Fibroblast of lung (primary cell): ENCODE data around the gene SLC20A1. TPM values are rescaled to one million over a fixed set of nuclear protein-coding genes. Genes with fewer than 3 reads are reported as not detected.

Experiments used
- DNase-seq, 2 donors: peaks; one replicate each; pipeline versions ENCODE4 v3.0.0 to v3.0.0-alpha.2; 2010; ENCODE audit warnings: low read depth in 2 of 2
- H2AFZ ChIP-seq: 2 replicates; pipeline ENCODE4 v1.5.1; 2012; ENCODE audit warnings: low read length, control low read depth, inconsistent platforms
- H3K27ac ChIP-seq: 2 replicates; pipeline ENCODE4 v1.5.1; 2011; ENCODE audit warnings: low read length, control low read depth; ENCODE audit not compliant: insufficient read depth
- H3K27me3 ChIP-seq: 2 replicates; pipeline ENCODE4 v1.5.1; 2011; ENCODE audit warnings: mild to moderate bottlenecking, low read length; ENCODE audit not compliant: control insufficient read depth, insufficient read depth
- H3K36me3 ChIP-seq: 2 replicates; pipeline ENCODE4 v1.5.1; 2011; ENCODE audit warnings: low read length; ENCODE audit not compliant: control insufficient read depth, insufficient read depth
- H3K4me1 ChIP-seq: 2 replicates; pipeline ENCODE4 v1.5.1; 2011; ENCODE audit warnings: low read length; ENCODE audit not compliant: control insufficient read depth, insufficient read depth; ENCODE audit errors: extremely low read depth
- H3K4me2 ChIP-seq: 2 replicates; pipeline ENCODE4 v1.5.1; 2011; ENCODE audit warnings: low read length, control low read depth; ENCODE audit not compliant: insufficient read depth; ENCODE audit errors: extremely low read depth
- H3K4me3 ChIP-seq, 4 experiments: fragments of 200-600 bp in 1 of 4; sonication (generic) in 1 of 4; replicated peaks in 1 of 4; 2 replicates each; pipeline ENCODE4 v1.5.1; 2011 to 2016; ENCODE audit warnings: low read length in 4 of 4, low read depth in 3 of 4, mild to moderate bottlenecking in 3 of 4, control low read depth in 2 of 4, inconsistent platforms in 1 of 4, mixed read lengths in 1 of 4; ENCODE audit not compliant: insufficient read depth in 1 of 4; ENCODE audit errors: control extremely low read depth in 1 of 4
- H3K79me2 ChIP-seq: 2 replicates; pipeline ENCODE4 v1.5.1; 2012; ENCODE audit warnings: mild to moderate bottlenecking, low read length, inconsistent platforms; ENCODE audit not compliant: control insufficient read depth, insufficient read depth
- H3K9ac ChIP-seq: 2 replicates; pipeline ENCODE4 v1.5.1; 2011; ENCODE audit warnings: mild to moderate bottlenecking, low read length, control low read depth; ENCODE audit not compliant: insufficient read depth
- H3K9me3 ChIP-seq: 2 replicates; pipeline ENCODE4 v1.5.1; 2012; ENCODE audit warnings: low read depth, low read length; ENCODE audit not compliant: control insufficient read depth, insufficient read depth
- H4K20me1 ChIP-seq: 2 replicates; pipeline ENCODE4 v1.5.1; 2011; ENCODE audit warnings: low read length; ENCODE audit not compliant: control insufficient read depth, insufficient read depth; ENCODE audit errors: extremely low read depth
- EZH2 ChIP-seq: IDR thresholded peaks from 2 replicates; pipeline ENCODE4 v1.5.1; 2012; ENCODE audit warnings: low read length, control low read depth, mild to moderate bottlenecking; ENCODE audit errors: missing control alignments
- polyA plus RNA-seq, 2 donors: library from polyadenylated mRNA; depleted of rRNA in 1 of 2; stranded (reverse) in 1 of 2; unstranded in 1 of 2; fragments of >200 nt; gene quantifications; 2 replicates each; pipeline ENCODE4 v1.2.1, GENCODE V29; 2011 to 2012; ENCODE audit warnings: missing spikeins in 1 of 2
- total RNA-seq: library from RNA; depleted of rRNA; stranded (reverse); fragments of >200 nt; gene quantifications from 2 replicates; pipeline ENCODE4 v1.2.1, GENCODE V29; 2014
- TF ChIP-seq, protein P1 (sequence below), 2 donors: IDR thresholded peaks in 1 of 2; conservative IDR thresholded peaks in 1 of 2; 1 replicate in 1 of 2; 2 replicates in 1 of 2; pipeline ENCODE4 v1.5.1; 2011 to 2012; ENCODE audit warnings: low read length in 2 of 2, control low read depth in 1 of 2, inconsistent platforms in 1 of 2, low read depth in 1 of 2, mild to moderate bottlenecking in 1 of 2

SLC20A1 gene
- total and polyA plus RNA-seq, 2 donors (not counting 1 experiment from before 2014, with no cell fraction given) = 61.3 to 77.3 TPM

DNA sequence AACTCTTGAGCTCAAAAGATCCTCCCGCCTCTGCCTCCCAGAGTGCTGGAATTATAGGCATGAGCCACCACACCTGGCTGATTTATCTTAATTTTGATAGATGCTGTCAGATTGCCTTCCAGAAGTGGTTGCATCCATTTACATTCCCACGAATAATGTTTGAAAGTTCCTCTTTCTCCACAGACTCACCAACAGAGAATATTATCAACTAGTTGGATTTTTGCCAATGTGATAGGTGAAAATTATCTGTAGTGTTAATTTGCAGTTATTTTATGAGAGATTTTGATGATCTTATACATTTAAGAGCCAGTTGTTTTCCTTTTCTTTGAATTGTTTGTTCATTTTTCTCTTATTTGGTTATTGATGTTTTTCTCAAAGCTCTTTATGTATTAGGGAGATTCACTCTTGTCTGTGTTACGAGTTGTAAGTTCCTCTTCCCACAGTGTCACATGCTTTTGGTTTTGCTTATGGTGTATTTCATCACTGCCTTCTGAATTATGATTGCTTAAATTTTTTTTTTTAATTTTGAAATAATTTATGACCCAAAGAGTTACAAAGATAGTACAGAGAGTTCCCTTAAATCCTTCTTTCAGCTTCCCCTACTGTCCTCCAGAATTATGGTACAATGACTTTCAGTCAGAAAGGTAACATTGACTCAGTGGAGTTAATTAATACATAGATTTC is 54.4 kb downstream of the SLC20A1 start:
- Histone ChIP-seq H3K4me2 (no peak overlapping the region), H4K20me1 (no peaks in the 10 kb centered on the region), H3K9me3 (no peaks in the 10 kb centered on the region), H3K36me3 (no peaks in the 10 kb centered on the region), H3K9ac (no peak overlapping the region), H3K4me1 (peaks cover 4% of the 10 kb centered on the region), H3K4me3 (no peak overlapping the region), H2AFZ (no peak overlapping the region), H3K27ac (no peak overlapping the region), H3K27me3 (no peaks in the 10 kb centered on the region), H3K79me2 (no peaks in the 10 kb centered on the region)
- no peak for TF ChIP-seq EZH2
- TF ChIP-seq, protein P1, sequence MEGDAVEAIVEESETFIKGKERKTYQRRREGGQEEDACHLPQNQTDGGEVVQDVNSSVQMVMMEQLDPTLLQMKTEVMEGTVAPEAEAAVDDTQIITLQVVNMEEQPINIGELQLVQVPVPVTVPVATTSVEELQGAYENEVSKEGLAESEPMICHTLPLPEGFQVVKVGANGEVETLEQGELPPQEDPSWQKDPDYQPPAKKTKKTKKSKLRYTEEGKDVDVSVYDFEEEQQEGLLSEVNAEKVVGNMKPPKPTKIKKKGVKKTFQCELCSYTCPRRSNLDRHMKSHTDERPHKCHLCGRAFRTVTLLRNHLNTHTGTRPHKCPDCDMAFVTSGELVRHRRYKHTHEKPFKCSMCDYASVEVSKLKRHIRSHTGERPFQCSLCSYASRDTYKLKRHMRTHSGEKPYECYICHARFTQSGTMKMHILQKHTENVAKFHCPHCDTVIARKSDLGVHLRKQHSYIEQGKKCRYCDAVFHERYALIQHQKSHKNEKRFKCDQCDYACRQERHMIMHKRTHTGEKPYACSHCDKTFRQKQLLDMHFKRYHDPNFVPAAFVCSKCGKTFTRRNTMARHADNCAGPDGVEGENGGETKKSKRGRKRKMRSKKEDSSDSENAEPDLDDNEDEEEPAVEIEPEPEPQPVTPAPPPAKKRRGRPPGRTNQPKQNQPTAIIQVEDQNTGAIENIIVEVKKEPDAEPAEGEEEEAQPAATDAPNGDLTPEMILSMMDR (conservative IDR thresholded peaks at IDR 0.05 in 1 of 2, IDR thresholded peaks at IDR 0.05 in 1 of 2; ENCODE audit: low read depth in 1 of 2, low read length in 2 of 2) = no peak
- peak in 1 of 2 donors; percentile 50 for DNase-seq

DNA sequence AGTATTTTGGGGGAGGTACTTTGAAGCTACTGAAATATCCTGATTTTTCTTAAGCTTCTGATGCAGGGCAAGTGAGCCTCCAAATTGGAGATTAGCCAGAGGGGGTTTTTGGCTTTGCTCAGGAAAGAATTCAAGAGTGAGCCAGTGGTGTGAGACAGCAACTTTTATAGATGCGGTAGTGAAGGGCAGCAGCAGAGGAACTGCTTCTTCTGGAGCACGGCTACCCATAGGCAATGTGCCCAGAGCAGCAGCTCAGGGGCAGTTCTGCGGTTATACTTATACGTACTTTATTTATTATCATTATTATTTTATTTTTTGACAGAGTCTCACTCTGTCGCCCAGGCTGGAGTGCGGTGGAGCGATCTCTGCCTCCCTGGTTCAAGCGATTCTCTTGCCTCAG is 55.3 kb downstream of the SLC20A1 start:
- no peak overlapping the region for H3K9ac ChIP-seq
- H3K4me2 ChIP-seq = peak overlapping the region; percentile 17
- H3K79me2 ChIP-seq = no peaks in the 10 kb centered on the region
- TF ChIP-seq, protein P1 (conservative IDR thresholded peaks at IDR 0.05 in 1 of 2, IDR thresholded peaks at IDR 0.05 in 1 of 2; ENCODE audit: low read depth in 1 of 2, low read length in 2 of 2) = no peak
- no peak for TF ChIP-seq EZH2
- H4K20me1 ChIP-seq = no peaks in the 10 kb centered on the region
- H3K4me1 ChIP-seq = peaks cover 4% of the 10 kb centered on the region
- peak overlapping the region; percentile 20 for H3K27ac ChIP-seq
- no peaks in the 10 kb centered on the region for H3K27me3 ChIP-seq
- H3K4me3 ChIP-seq = no peak overlapping the region
- H2AFZ ChIP-seq = no peak overlapping the region
- DNase-seq = peak; percentile 40 to 63
- no peaks in the 10 kb centered on the region for H3K9me3 ChIP-seq
- H3K36me3 ChIP-seq = no peaks in the 10 kb centered on the region

DNA sequence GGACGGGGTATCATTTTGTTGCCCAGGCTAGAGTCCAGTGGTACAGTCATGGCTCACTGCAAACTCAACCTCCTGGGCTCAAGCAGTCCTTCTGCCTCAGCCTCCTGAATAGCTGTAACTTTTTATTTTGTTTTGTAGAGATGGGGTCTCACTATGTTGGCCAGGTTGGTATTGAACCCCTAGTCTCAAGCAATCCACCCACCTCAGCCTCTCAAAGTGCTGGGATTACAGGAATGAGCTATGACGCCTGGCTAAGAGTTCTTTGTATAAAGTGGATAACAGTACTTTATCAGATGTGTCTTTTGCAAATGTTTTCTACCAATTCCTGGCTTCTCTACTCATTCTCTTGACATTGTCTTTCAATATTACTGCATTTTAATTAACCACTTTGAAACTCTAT is 57.9 kb downstream of the SLC20A1 start:
- H3K4me3 ChIP-seq = no peak overlapping the region
- no peak overlapping the region for H2AFZ ChIP-seq
- H3K9ac ChIP-seq = no peak overlapping the region
- H3K27me3 ChIP-seq = no peaks in the 10 kb centered on the region
- TF ChIP-seq, protein P1 (conservative IDR thresholded peaks at IDR 0.05 in 1 of 2, IDR thresholded peaks at IDR 0.05 in 1 of 2; ENCODE audit: low read depth in 1 of 2, low read length in 2 of 2) = no peak
- no peak for TF ChIP-seq EZH2
- no peaks in the 10 kb centered on the region for H3K79me2 ChIP-seq
- no peaks in the 10 kb centered on the region for H3K36me3 ChIP-seq
- H3K27ac ChIP-seq = no peak overlapping the region
- H3K9me3 ChIP-seq = no peaks in the 10 kb centered on the region
- H4K20me1 ChIP-seq = no peaks in the 10 kb centered on the region
- H3K4me2 ChIP-seq = no peak overlapping the region
- peaks cover 4% of the 10 kb centered on the region for H3K4me1 ChIP-seq
- DNase-seq = no peak
